Chondrocyte (in vitro differentiated cells): Measurements from ENCODE around the gene CEMP1. TPM values are rescaled to one million over a fixed set of nuclear protein-coding genes. Genes with fewer than 3 reads are reported as not detected.
A peak's percentile ranks its signal among the peaks of the same experiment; 100 is the strongest.
"Not testable (repeated sequence)": the region's sequence is repeated elsewhere in the genome, so short reads cannot be mapped to it uniquely, and the experiment has no call there.

ENCODE experiments used
- DNase-seq: peaks from one replicate; pipeline ENCODE4 v3.0.0; 2021; ENCODE audit warnings: mixed read lengths, low spot score
- H3K27ac Mint-ChIP-seq: one replicate; pipeline ENCODE4 v1.8.0; 2021; ENCODE audit warnings: mild to moderate bottlenecking, moderate library complexity, mixed read lengths; ENCODE audit not compliant: unreplicated experiment
- H3K27me3 Mint-ChIP-seq: 2 replicates; pipeline ENCODE4 v1.8.0; 2021; ENCODE audit warnings: low read depth, mixed read lengths
- H3K36me3 Mint-ChIP-seq: 2 replicates; pipeline ENCODE4 v1.8.0; 2021; ENCODE audit warnings: low read depth, mixed read lengths
- H3K4me1 Mint-ChIP-seq: 2 replicates; pipeline ENCODE4 v1.8.0; 2021; ENCODE audit warnings: low read depth, mild to moderate bottlenecking, mixed read lengths
- H3K4me3 Mint-ChIP-seq: one replicate; pipeline ENCODE4 v1.8.0; 2021; ENCODE audit warnings: mild to moderate bottlenecking, moderate library complexity, mixed read lengths; ENCODE audit not compliant: unreplicated experiment
- H3K9me3 Mint-ChIP-seq: 2 replicates; pipeline ENCODE4 v1.8.0; 2021; ENCODE audit warnings: low read depth, mixed read lengths
- total RNA-seq: library from RNA; stranded (reverse); gene quantifications from 3 replicates; pipeline ENCODE4 v1.2.1, GENCODE V29; 2021
- TF ChIP-seq, protein P1 (sequence below): fragments of 200-600 bp; sonication (generic); IDR thresholded peaks from 2 replicates; pipeline ENCODE4 v1.5.0; 2021; ENCODE audit warnings: antibody characterized with exemption, mild to moderate bottlenecking, moderate library complexity

CEMP1 gene
- total RNA-seq, 1 donor from 2014 or later, result not detected

DNA sequence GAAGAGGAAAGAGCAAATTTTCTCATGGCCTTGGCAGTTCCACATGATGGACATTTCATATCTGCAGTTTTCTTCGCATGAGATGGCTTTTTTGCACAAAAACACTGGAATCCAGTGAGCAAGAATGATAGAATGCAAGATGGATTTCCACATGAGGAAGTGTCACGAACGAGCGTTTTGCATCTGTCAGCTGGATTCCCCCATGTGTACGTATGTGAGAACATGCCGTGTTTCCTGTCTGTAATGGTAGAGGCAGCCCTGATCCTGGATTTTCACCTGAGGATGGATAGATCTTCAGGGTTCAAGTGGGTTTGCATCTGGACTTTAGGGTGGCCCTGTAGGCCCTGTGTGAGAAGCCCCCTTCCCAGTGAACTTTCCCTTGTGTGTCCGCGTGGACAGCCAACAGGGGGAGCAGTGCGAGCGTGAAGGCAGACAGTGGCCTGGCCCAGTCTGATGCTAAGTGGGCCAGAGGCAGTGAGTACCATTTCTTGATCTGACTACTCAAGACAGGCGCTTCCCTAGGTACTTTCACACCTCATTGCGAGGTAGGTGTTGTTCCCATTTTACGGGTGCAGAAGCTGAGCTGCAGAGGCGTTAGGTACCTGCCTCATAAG is 8.7 kb upstream of the CEMP1 start:
- H3K4me3 Mint-ChIP-seq, result peak overlapping the region; percentile 72
- not testable (repeated sequence) for H3K9me3 Mint-ChIP-seq, H3K36me3 Mint-ChIP-seq, H3K27me3 Mint-ChIP-seq
- peak overlapping the region; percentile 5 for H3K27ac Mint-ChIP-seq
- TF ChIP-seq, protein P1, sequence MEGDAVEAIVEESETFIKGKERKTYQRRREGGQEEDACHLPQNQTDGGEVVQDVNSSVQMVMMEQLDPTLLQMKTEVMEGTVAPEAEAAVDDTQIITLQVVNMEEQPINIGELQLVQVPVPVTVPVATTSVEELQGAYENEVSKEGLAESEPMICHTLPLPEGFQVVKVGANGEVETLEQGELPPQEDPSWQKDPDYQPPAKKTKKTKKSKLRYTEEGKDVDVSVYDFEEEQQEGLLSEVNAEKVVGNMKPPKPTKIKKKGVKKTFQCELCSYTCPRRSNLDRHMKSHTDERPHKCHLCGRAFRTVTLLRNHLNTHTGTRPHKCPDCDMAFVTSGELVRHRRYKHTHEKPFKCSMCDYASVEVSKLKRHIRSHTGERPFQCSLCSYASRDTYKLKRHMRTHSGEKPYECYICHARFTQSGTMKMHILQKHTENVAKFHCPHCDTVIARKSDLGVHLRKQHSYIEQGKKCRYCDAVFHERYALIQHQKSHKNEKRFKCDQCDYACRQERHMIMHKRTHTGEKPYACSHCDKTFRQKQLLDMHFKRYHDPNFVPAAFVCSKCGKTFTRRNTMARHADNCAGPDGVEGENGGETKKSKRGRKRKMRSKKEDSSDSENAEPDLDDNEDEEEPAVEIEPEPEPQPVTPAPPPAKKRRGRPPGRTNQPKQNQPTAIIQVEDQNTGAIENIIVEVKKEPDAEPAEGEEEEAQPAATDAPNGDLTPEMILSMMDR, result peak; percentile 76
- DNase-seq, result peak; percentile 35
- peaks cover 43% of the 10 kb centered on the region for H3K4me1 Mint-ChIP-seq

GRCh38 chr16:2539192-2539844 is 8.1 kb upstream of the CEMP1 start:
- H3K9me3 Mint-ChIP-seq, H3K27me3 Mint-ChIP-seq, H3K36me3 Mint-ChIP-seq: not testable (repeated sequence)
- H3K4me3 Mint-ChIP-seq, result peak overlapping the region; percentile 72
- peak overlapping the region; percentile 61 for H3K27ac Mint-ChIP-seq
- H3K4me1 Mint-ChIP-seq, result peaks cover 43% of the 10 kb centered on the region
- DNase-seq, result peak; percentile 35

DNA sequence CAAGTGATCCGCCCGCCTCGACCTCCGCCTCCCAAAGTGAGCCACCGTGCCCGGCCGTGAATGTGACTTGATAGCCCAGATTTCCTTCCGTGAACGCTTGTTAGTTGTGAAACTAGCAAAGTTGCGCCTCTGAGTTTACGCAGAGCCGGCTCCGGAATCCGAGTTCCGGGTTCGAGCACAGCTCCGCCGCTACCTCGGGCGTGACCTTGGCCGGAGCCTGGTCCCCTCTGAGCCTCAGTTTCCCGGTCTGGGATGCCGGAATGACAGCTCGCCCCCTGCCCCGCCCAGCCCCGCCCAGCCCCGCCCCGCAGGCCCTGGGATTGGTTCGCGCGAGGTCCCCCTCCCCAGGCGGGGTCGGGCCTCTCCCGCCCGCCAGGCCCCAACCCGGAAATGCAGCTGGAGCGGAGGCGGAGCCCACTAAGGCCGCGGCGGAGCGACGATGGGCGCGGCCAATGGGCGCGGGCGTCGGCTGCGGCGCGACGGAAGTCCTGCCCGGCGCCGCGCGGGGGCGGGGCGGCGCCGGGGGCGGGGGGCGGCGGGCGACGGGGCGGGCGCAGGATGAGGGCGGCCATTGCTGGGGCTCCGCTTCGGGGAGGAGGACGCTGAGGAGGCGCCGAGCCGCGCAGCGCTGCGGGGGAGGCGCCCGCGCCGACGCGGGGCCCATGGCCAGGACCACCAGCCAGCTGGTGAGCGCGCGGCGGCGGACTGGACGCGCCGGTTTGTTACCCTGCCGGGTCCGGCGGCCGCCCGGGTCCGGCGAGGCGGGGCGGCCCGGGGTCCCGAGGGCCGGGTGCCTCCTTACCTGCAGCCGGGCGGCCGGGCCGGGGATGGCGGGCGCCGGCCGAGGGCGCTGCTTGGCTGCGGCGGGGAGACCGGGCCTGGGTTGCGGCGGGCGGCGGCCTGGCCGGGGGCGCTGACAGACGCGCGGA is 6.5 kb upstream of the CEMP1 start, which contains the start of gene PDPK1:
PDPK1 (plus strand) TSS at position 571 of the 929 bp plus-strand sequence; CDS start at position 663, 92 bp downstream.
- peaks cover 47% of the 10 kb centered on the region for H3K4me1 Mint-ChIP-seq
- no peaks in the 10 kb centered on the region for H3K9me3 Mint-ChIP-seq
- H3K36me3 Mint-ChIP-seq, result no peaks in the 10 kb centered on the region

GRCh38 chr16:2535625-2536013 is 4.4 kb upstream of the CEMP1 start:
- no peaks in the 10 kb centered on the region for H3K27me3 Mint-ChIP-seq
- no peak overlapping the region for H3K4me3 Mint-ChIP-seq
- H3K9me3 Mint-ChIP-seq, result no peaks in the 10 kb centered on the region
- no peaks in the 10 kb centered on the region for H3K36me3 Mint-ChIP-seq
- DNase-seq, result no peak
- H3K27ac Mint-ChIP-seq, result peak overlapping the region; percentile 65
- H3K4me1 Mint-ChIP-seq, result peaks cover 49% of the 10 kb centered on the region
- TF ChIP-seq, protein P1, result no peak

More for the DNA sequence above, 6.5 kb upstream of the CEMP1 start, which contains the start of gene PDPK1:
- DNase-seq, result peak; percentile 96
- Mint-ChIP-seq H3K27ac (peak within 1 kb of the TSS; percentile 87), H3K4me3 (peak within 1 kb of the TSS; percentile 74), H3K27me3 (no peaks in the 10 kb centered on the region)
- TF ChIP-seq, protein P1, result no peak

- peaks cover 36% of the 10 kb centered on the region for H3K4me1 Mint-ChIP-seq
- H3K36me3 Mint-ChIP-seq, H3K27me3 Mint-ChIP-seq, H3K27ac Mint-ChIP-seq, DNase-seq, H3K4me3 Mint-ChIP-seq, H3K9me3 Mint-ChIP-seq: not testable (repeated sequence)
Measured at GRCh38 chr16:2534335-2534734, 3.1 kb upstream of the CEMP1 start.

GRCh38 chr16:2533912-2534311 is 2.7 kb upstream of the CEMP1 start:
- Mint-ChIP-seq H3K4me3 (no peak overlapping the region), H3K36me3 (no peaks in the 10 kb centered on the region), H3K27ac (no peak overlapping the region), H3K4me1 (peaks cover 32% of the 10 kb centered on the region), H3K9me3 (no peaks in the 10 kb centered on the region), H3K27me3 (no peaks in the 10 kb centered on the region)
- DNase-seq, result no peak
- TF ChIP-seq, protein P1, result no peak

DNA sequence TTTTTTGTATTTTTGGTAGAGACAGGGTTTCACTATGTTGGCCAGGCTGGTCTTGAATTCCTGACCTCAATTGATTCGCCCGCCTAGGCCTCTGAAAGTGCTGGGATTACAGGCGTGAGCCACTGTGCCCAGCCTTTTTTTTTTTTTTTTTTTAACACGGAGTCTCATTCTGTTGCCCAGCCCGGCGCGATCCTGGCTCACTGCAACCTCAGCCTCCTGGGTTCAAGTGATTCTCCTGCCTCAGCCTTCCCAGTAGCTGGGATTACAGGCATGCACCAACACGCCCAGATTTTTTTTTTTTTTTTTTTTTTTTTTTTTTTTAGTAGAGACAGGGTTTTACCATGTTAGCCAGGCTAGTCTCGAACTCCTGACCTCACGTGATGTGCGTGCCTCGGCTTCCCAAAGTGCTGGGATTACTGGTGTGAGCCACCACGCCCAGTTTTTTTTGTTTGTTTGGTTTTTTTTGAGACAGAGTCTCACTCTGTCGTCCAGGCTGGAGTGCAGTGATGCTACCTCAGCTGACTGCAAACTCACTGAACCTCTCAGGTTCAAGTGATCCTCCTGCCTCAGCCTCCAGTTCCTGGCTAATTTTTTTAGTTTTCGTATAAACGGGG is 2.0 kb upstream of the CEMP1 start:
- H3K4me3 Mint-ChIP-seq, result peak overlapping the region; percentile 91
- DNase-seq, result not testable (repeated sequence)

More for the DNA sequence above, 2.0 kb upstream of the CEMP1 start:
- not testable (repeated sequence) for H3K9me3 Mint-ChIP-seq, H3K36me3 Mint-ChIP-seq, H3K27me3 Mint-ChIP-seq
- Mint-ChIP-seq H3K4me1 (peaks cover 28% of the 10 kb centered on the region), H3K27ac (peak overlapping the region; percentile 97)
